ENCODE data around the gene KIF18A. TPM values are rescaled to one million over a fixed set of nuclear protein-coding genes. Genes with fewer than 3 reads are reported as not detected.
"Not testable (repeated sequence)": the region's sequence is repeated elsewhere in the genome, so short reads cannot be mapped to it uniquely, and the experiment has no call there.

Gene KIF18A
- total and polyA plus RNA-seq, 7 experiments from 2014 or later: 0.48 to 21.3 (median 0.79) TPM

- Mint-ChIP-seq H3K4me1 (peaks cover 18 to 49% (median 28%) of the 10 kb centered on the region in 7 donors), H3K4me3 (no peak overlapping the region), H3K27me3 (no peaks in the 10 kb centered on the region), H3K9me3 (no peaks in the 10 kb centered on the region), H3K36me3 (peaks cover 0 to 3% (median 0%) of the 10 kb centered on the region in 5 donors), H3K27ac (peak overlapping the region in 1 of 9 donors; percentile 48)
- Histone ChIP-seq H3K36me3 (ENCODE audit: control insufficient read depth in 2 of 3, insufficient read depth in 3 of 3, low read length in 3 of 3) (no peaks in the 10 kb centered on the region), H3K27me3 (ENCODE audit: control insufficient read depth in 2 of 2, insufficient read depth in 2 of 2, low read length in 2 of 2) (no peaks in the 10 kb centered on the region), H3K4me1 (ENCODE audit: control insufficient read depth in 2 of 2, insufficient read depth in 2 of 2, low read length in 2 of 2) (peaks cover 10 to 12% of the 10 kb centered on the region in 2 donors), H3K27ac (ENCODE audit: low read depth, low read length) (no peak overlapping the region), H3K9me3 (ENCODE audit: control insufficient read depth in 2 of 3, low read length in 3 of 3) (no peaks in the 10 kb centered on the region), H3K4me3 (ENCODE audit: low read length) (no peak overlapping the region)
- ChIA-PET CTCF (no interaction called here), POLR2A (no interaction called here)
- no peak for ATAC-seq
- no peak for DNase-seq
- intact Hi-C loops (cut with micrococcal nuclease): no loop called here
Observed at GRCh38 chr11:28104425-28104824, 3.5 kb downstream of the KIF18A start.

- DNase-seq; H3K36me3 ChIP-seq (ENCODE audit: control insufficient read depth in 2 of 3, insufficient read depth in 3 of 3, low read length in 3 of 3); H3K27ac ChIP-seq (ENCODE audit: low read depth, low read length); H3K27me3 Mint-ChIP-seq; H3K27me3 ChIP-seq (ENCODE audit: control insufficient read depth in 2 of 2, insufficient read depth in 2 of 2, low read length in 2 of 2); ATAC-seq; H3K9me3 ChIP-seq (ENCODE audit: control insufficient read depth in 2 of 3, low read length in 3 of 3); CTCF ChIA-PET; H3K4me3 ChIP-seq (ENCODE audit: low read length); POLR2A ChIA-PET; intact Hi-C loops (cut with micrococcal nuclease); H3K9me3 Mint-ChIP-seq; H3K36me3 Mint-ChIP-seq; H3K27ac Mint-ChIP-seq; H3K4me1 ChIP-seq (ENCODE audit: control insufficient read depth in 2 of 2, insufficient read depth in 2 of 2, low read length in 2 of 2); H3K4me3 Mint-ChIP-seq: not testable (repeated sequence)
- peaks cover 2 to 48% (median 8%) of the 10 kb centered on the region in 7 donors for H3K4me1 Mint-ChIP-seq
Observed at GRCh38 chr11:28102300-28102699, 5.7 kb downstream of the KIF18A start.

GRCh38 chr11:28100665-28101064 lies 7.3 kb downstream of the KIF18A start:
- no peaks in the 10 kb centered on the region for H3K4me1 ChIP-seq (ENCODE audit: control insufficient read depth in 2 of 2, insufficient read depth in 2 of 2, low read length in 2 of 2)
- ATAC-seq: no peak
- H3K9me3 Mint-ChIP-seq: no peaks in the 10 kb centered on the region
- H3K4me3 ChIP-seq (ENCODE audit: low read length): no peak overlapping the region
- POLR2A ChIA-PET: no interaction called here
- H3K27ac ChIP-seq (ENCODE audit: low read depth, low read length): no peak overlapping the region
- H3K36me3 ChIP-seq (ENCODE audit: control insufficient read depth in 2 of 3, insufficient read depth in 3 of 3, low read length in 3 of 3): no peaks in the 10 kb centered on the region
- no peak overlapping the region for H3K4me3 Mint-ChIP-seq
- H3K27me3 ChIP-seq (ENCODE audit: control insufficient read depth in 2 of 2, insufficient read depth in 2 of 2, low read length in 2 of 2): no peaks in the 10 kb centered on the region
- peaks cover 0 to 7% (median 0%) of the 10 kb centered on the region in 5 donors for H3K36me3 Mint-ChIP-seq
- H3K27me3 Mint-ChIP-seq: no peaks in the 10 kb centered on the region
- no peaks in the 10 kb centered on the region for H3K9me3 ChIP-seq (ENCODE audit: control insufficient read depth in 2 of 3, low read length in 3 of 3)
- intact Hi-C loops (cut with micrococcal nuclease): no loop called here
- no peak for DNase-seq
- peaks cover 0 to 42% (median 0%) of the 10 kb centered on the region in 7 donors for H3K4me1 Mint-ChIP-seq
- CTCF ChIA-PET: no interaction called here
- H3K27ac Mint-ChIP-seq: no peak overlapping the region

GRCh38 chr11:28099715-28100114 lies 8.2 kb downstream of the KIF18A start:
- no peaks in the 10 kb centered on the region for H3K27me3 ChIP-seq (ENCODE audit: control insufficient read depth in 2 of 2, insufficient read depth in 2 of 2, low read length in 2 of 2)
- peaks cover 0 to 39% (median 0%) of the 10 kb centered on the region in 7 donors for H3K4me1 Mint-ChIP-seq
- ATAC-seq (no peak), DNase-seq (no peak)
- ChIA-PET CTCF (no interaction called here), POLR2A (no interaction called here)
- H3K9me3 Mint-ChIP-seq: no peaks in the 10 kb centered on the region
- no peaks in the 10 kb centered on the region for H3K36me3 ChIP-seq (ENCODE audit: control insufficient read depth in 2 of 3, insufficient read depth in 3 of 3, low read length in 3 of 3)
- no peaks in the 10 kb centered on the region for H3K4me1 ChIP-seq (ENCODE audit: control insufficient read depth in 2 of 2, insufficient read depth in 2 of 2, low read length in 2 of 2)
- no peaks in the 10 kb centered on the region for H3K27me3 Mint-ChIP-seq
- no peak overlapping the region for H3K4me3 ChIP-seq (ENCODE audit: low read length)
- no peak overlapping the region for H3K4me3 Mint-ChIP-seq
- H3K27ac ChIP-seq (ENCODE audit: low read depth, low read length): no peak overlapping the region
- H3K27ac Mint-ChIP-seq: peak overlapping the region in 1 of 9 donors; percentile 29
- intact Hi-C loops (cut with micrococcal nuclease): loop anchor here in 1 of 2 donors (1.0 kb wide), 1 partner anchor 8 kb away; no protein-coding TSS in a partner anchor
- H3K36me3 Mint-ChIP-seq: peaks cover 0 to 12% (median 0%) of the 10 kb centered on the region in 5 donors
- no peaks in the 10 kb centered on the region for H3K9me3 ChIP-seq (ENCODE audit: control insufficient read depth in 2 of 3, low read length in 3 of 3)

GRCh38 chr11:28098257-28098656 lies 9.7 kb downstream of the KIF18A start:
- H3K36me3 Mint-ChIP-seq: peaks cover 0 to 12% (median 0%) of the 10 kb centered on the region in 5 donors
- ChIA-PET POLR2A (no interaction called here), CTCF (no interaction called here)
- peaks cover 0 to 35% (median 0%) of the 10 kb centered on the region in 7 donors for H3K4me1 Mint-ChIP-seq
- intact Hi-C loops (cut with micrococcal nuclease): no loop called here
- peak overlapping the region in 1 of 9 donors; percentile 39 for H3K27ac Mint-ChIP-seq
- no peak overlapping the region for H3K4me3 Mint-ChIP-seq
- ATAC-seq: no peak
- Histone ChIP-seq H3K9me3 (ENCODE audit: control insufficient read depth in 2 of 3, low read length in 3 of 3) (no peaks in the 10 kb centered on the region), H3K36me3 (ENCODE audit: control insufficient read depth in 2 of 3, insufficient read depth in 3 of 3, low read length in 3 of 3) (no peaks in the 10 kb centered on the region), H3K27ac (ENCODE audit: low read depth, low read length) (no peak overlapping the region), H3K4me1 (ENCODE audit: control insufficient read depth in 2 of 2, insufficient read depth in 2 of 2, low read length in 2 of 2) (no peaks in the 10 kb centered on the region), H3K4me3 (ENCODE audit: low read length) (no peak overlapping the region), H3K27me3 (ENCODE audit: control insufficient read depth in 2 of 2, insufficient read depth in 2 of 2, low read length in 2 of 2) (no peaks in the 10 kb centered on the region)
- H3K9me3 Mint-ChIP-seq: no peaks in the 10 kb centered on the region
- no peaks in the 10 kb centered on the region for H3K27me3 Mint-ChIP-seq
- DNase-seq: no peak

GRCh38 chr11:28092786-28093185 lies 15.2 kb downstream of the KIF18A start:
- no peaks in the 10 kb centered on the region for H3K9me3 Mint-ChIP-seq
- Histone ChIP-seq H3K9me3 (ENCODE audit: control insufficient read depth in 2 of 3, low read length in 3 of 3) (no peaks in the 10 kb centered on the region), H3K4me1 (ENCODE audit: control insufficient read depth in 2 of 2, insufficient read depth in 2 of 2, low read length in 2 of 2) (no peaks in the 10 kb centered on the region), H3K36me3 (ENCODE audit: control insufficient read depth in 2 of 3, insufficient read depth in 3 of 3, low read length in 3 of 3) (no peaks in the 10 kb centered on the region), H3K27me3 (ENCODE audit: control insufficient read depth in 2 of 2, insufficient read depth in 2 of 2, low read length in 2 of 2) (no peaks in the 10 kb centered on the region), H3K4me3 (ENCODE audit: low read length) (no peak overlapping the region), H3K27ac (ENCODE audit: low read depth, low read length) (no peak overlapping the region)
- CTCF ChIA-PET: no interaction called here
- POLR2A ChIA-PET: no interaction called here
- no peak overlapping the region for H3K4me3 Mint-ChIP-seq
- ATAC-seq: no peak
- no peak overlapping the region for H3K27ac Mint-ChIP-seq
- H3K36me3 Mint-ChIP-seq: peaks cover 0 to 11% (median 0%) of the 10 kb centered on the region in 5 donors
- intact Hi-C loops (cut with micrococcal nuclease): no loop called here
- H3K27me3 Mint-ChIP-seq: no peaks in the 10 kb centered on the region
- peaks cover 0 to 11% (median 0%) of the 10 kb centered on the region in 7 donors for H3K4me1 Mint-ChIP-seq
- no peak for DNase-seq

- DNase-seq (no peak), ATAC-seq (no peak)
- Mint-ChIP-seq H3K4me1 (peaks cover 0 to 10% (median 0%) of the 10 kb centered on the region in 7 donors), H3K27me3 (no peaks in the 10 kb centered on the region), H3K4me3 (no peak overlapping the region), H3K9me3 (no peaks in the 10 kb centered on the region), H3K27ac (no peak overlapping the region), H3K36me3 (peaks cover 0 to 6% (median 0%) of the 10 kb centered on the region in 5 donors)
- ChIA-PET CTCF (interaction anchor here (0.9 kb wide), 1 partner anchor 17 kb away, joined by 4 read pairs; the partner anchor contains the start of gene KIF18A), POLR2A (no interaction called here)
- no peaks in the 10 kb centered on the region for H3K27me3 ChIP-seq (ENCODE audit: control insufficient read depth in 2 of 2, insufficient read depth in 2 of 2, low read length in 2 of 2)
- no peaks in the 10 kb centered on the region for H3K4me1 ChIP-seq (ENCODE audit: control insufficient read depth in 2 of 2, insufficient read depth in 2 of 2, low read length in 2 of 2)
- intact Hi-C loops (cut with micrococcal nuclease): no loop called here
- no peaks in the 10 kb centered on the region for H3K36me3 ChIP-seq (ENCODE audit: control insufficient read depth in 2 of 3, insufficient read depth in 3 of 3, low read length in 3 of 3)
- H3K9me3 ChIP-seq (ENCODE audit: control insufficient read depth in 2 of 3, low read length in 3 of 3): no peaks in the 10 kb centered on the region
- H3K27ac ChIP-seq (ENCODE audit: low read depth, low read length): no peak overlapping the region
- no peak overlapping the region for H3K4me3 ChIP-seq (ENCODE audit: low read length)
Observed at GRCh38 chr11:28090052-28090749, 17.8 kb downstream of the KIF18A start.
